GM12891 (cell line): Measurements from ENCODE around the gene ZNFX1.

Experiments
- POLR2A ChIP-seq: IDR thresholded peaks from 2 replicates; pipeline ENCODE4 v1.6.1; 2011; ENCODE audit warnings: low read depth, low read length, control low read depth
- POLR2AphosphoS5 ChIP-seq: IDR thresholded peaks from 2 replicates; pipeline ENCODE4 v1.6.1; 2011; ENCODE audit warnings: low read depth, low read length, control low read depth
- POU2F2 ChIP-seq: IDR thresholded peaks from 2 replicates; pipeline ENCODE4 v1.6.1; 2011; ENCODE audit warnings: low read depth, mild to moderate bottlenecking, control low read depth, low read length, moderate library complexity
- SPI1 ChIP-seq: IDR thresholded peaks from 2 replicates; pipeline ENCODE4 v1.6.1; 2011; ENCODE audit warnings: low read depth, low read length, control low read depth
- TAF1 ChIP-seq: IDR thresholded peaks from 2 replicates; pipeline ENCODE4 v1.6.1; 2011; ENCODE audit warnings: low read depth, low read length, control low read depth

- TF ChIP-seq POLR2A, result no peak
- TF ChIP-seq TAF1, result no peak
- no peak for TF ChIP-seq POLR2AphosphoS5
- TF ChIP-seq SPI1, result no peak
- no peak for TF ChIP-seq POU2F2
Measured at GRCh38 chr20:49237531-49237930, 40.3 kb downstream of the ZNFX1 start.
